Right lung (tissue), 5 donors: ENCODE data around the gene CLDN6. TPM values are rescaled to one million over a fixed set of nuclear protein-coding genes. Genes with fewer than 3 reads are reported as not detected.

Experiments used
- DNase-seq, 2 donors: peaks; one replicate each; pipeline ENCODE4 v3.0.0-alpha.2; 2013
- polyA plus RNA-seq, 5 donors: library from polyadenylated mRNA; unstranded; fragments of 120-200 nt; gene quantifications; one replicate each; pipeline versions ENCODE4 v1.2.1 to v1.2.3, GENCODE V29; 2013; ENCODE audit warnings: inconsistent platforms in 1 of 5, low replicate concordance in 1 of 5; ENCODE audit not compliant: insufficient read length in 5 of 5, insufficient read depth in 1 of 5

CLDN6 gene
- polyA plus RNA-seq, 5 donors, result 86.3 to 124 (median 118) TPM

- DNase-seq, result no peak
Observed at GRCh38 chr16:2991566-2992261, 26.3 kb downstream of the CLDN6 start.

GRCh38 chr16:2990891-2991290, 27.1 kb downstream of the CLDN6 start:
- no peak for DNase-seq

DNA sequence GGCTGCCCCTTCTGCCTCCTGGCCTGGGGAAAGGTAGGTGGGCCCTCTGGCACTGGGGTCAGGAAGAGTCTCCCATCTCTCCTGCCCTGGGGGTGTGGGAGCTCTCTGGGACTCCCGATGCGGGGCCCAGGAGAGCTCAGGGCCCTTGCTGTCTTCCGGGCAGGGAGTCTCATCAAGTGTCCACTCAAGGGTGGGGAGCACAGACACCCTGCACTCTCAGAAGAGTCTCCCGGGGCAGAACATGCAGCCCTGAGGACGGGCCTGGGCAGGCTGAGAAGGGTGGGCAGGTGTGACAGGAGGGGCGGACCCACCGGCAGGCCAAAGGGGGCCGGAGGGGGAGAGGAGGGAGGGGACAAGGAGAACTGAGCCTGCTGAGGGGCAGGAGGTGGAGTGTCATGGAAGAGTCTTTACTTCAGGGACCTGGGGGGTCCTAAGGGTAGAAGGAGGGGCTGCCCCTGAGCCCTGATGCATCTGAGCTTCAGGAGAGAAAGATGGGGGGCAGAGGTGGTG, 29.3 kb downstream of the CLDN6 start:
- no peak for DNase-seq

DNA sequence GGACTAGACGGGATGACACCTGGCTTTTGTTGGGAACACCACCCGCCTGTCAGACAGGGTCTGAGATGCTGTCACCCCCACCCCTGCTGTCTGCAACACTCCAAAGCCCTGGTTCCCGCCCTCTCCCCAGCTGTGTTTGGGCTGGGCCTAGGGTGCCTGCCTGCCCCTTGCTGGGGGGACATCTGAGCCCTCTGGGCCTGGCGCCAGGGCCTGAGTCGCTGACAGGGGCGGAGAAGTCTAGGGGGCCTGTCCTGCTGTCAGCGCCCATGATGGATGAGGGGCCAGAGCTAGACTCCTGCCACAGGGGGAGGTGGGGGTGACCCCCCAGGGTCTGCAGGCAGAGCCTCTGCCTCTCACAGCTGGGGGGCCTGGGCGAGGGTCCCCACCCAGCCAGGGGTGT, 30.1 kb downstream of the CLDN6 start:
- DNase-seq, result peak; percentile 70 to 71

- no peak for DNase-seq
Observed at GRCh38 chr16:2987286-2987685, 30.7 kb downstream of the CLDN6 start.

DNA sequence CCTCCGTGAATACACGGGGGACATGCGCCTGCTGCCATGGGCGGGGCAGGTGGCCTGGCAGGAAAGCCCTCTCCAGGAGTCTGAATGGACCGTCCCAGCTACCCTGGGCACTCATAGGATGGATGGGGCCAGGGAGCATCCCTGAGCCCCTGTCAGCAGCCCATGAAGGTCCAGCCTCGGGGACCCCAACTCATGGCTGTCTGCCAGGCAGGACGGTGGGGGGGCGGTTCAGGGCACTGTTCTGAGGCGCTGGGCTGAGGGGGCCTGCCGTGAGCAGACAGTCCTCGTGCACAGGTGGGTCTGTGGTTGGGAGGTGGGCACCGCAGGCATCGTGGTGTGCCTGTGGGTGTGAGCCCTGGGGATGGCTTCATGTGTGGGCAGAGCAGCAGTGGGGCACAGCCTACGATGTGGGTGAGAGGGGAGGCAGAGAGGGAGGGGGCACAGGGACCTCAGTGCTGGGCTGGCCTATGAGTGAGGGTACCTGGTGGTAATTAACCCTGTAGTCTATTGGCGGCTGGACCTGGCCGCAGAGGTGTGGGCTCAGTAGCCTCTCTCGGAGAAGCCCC, 31.3 kb downstream of the CLDN6 start:
- no peak for DNase-seq

- DNase-seq, result no peak
Observed at GRCh38 chr16:2985893-2986355, 32.1 kb downstream of the CLDN6 start.

GRCh38 chr16:2985462-2985861, 32.5 kb downstream of the CLDN6 start:
- DNase-seq, result peak in 1 of 2 donors; percentile 68

DNA sequence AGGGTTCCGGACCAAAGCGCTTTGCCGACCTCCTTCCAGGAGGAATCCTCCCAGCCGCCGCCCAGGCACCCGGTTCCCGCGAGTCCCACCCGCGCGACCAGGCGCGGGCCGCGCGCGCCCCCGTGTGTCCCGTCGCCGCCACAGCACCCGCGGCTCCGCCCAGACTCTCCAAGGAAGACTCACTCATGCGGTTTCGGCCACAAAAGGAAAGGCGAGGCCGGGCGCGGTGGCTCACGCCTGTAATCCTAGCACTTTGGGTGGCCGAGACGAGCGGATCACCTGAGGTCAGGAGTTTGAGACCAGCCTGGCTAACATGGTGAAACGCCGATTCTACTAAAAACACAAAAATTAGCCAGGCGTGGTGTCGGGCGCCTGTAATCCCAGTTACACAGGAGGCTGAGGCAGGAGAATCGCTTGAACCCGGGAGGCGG, 34.3 kb downstream of the CLDN6 start:
- peak; percentile 65 to 73 for DNase-seq

GRCh38 chr16:2982402-2982801, 35.6 kb downstream of the CLDN6 start:
- DNase-seq, result no peak

- DNase-seq, result no peak
Observed at GRCh38 chr16:2981899-2982250, 36.1 kb downstream of the CLDN6 start.

DNA sequence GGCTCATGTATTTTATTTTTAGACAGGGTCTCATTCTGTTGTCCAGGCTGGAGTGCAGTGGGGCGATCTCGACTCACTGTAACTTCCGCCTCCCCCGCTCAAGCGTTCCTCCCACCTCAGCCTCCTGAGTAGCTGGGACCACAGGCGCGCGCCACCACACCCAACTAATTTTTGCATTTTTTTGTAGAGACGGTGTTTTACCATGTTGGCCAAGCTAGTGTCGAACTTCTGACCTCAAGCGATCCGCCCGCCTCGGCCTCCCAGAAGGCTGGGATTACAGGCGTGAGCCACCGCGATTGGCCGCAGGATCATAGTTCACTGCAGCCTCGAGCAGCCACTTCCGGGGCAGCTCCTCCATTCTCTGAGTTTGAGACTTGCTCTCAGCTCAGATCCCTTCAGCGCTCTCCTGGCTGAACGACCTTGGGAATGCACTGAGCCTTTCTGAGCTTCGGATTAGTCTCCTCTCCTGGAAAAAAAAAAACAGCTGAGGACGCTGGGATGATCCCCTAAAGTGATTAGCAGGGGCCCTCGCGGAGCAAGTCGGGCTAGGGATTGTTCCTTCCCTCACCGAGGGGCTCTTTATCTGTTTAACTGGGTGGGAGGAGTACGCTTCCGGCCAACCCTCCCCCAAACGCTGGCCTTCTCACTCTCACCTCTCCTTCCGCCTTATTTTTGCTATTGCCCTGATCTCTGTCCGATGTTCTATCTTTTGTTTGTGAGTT, 36.6 kb downstream of the CLDN6 start:
- no peak for DNase-seq

- DNase-seq, result peak; percentile 91
Observed at GRCh38 chr16:2980227-2981176, 37.5 kb downstream of the CLDN6 start, which contains the start of gene PKMYT1. PKMYT1 (minus strand) TSS chr16:2980446; CDS start chr16:2979657, 789 bp downstream.

- DNase-seq, result no peak
Observed at GRCh38 chr16:2979669-2980226, 38.2 kb downstream of the CLDN6 start.

GRCh38 chr16:2977440-2977839, 40.5 kb downstream of the CLDN6 start:
- peak; percentile 65 to 72 for DNase-seq

DNA sequence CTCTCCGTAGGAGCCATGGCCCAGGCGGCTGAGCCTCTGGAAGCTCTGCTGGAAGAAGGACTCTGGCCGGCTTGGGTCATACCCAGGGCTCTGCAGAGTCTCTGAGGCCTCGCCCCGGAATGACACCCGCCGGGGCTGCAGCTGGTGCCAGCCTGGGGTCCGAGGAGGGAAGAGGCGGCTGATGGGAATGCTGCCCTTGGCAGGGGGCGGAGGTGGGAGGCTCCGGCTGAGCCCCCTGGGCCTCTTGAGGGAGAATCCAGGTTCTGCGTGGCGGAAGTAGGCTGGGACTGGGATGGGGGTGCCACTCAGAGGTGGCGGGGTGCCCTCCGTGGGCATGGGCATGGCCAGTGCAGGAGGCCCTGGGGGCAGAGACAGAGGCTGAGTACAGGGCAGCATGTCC, 41.3 kb downstream of the CLDN6 start:
- DNase-seq, result no peak

DNA sequence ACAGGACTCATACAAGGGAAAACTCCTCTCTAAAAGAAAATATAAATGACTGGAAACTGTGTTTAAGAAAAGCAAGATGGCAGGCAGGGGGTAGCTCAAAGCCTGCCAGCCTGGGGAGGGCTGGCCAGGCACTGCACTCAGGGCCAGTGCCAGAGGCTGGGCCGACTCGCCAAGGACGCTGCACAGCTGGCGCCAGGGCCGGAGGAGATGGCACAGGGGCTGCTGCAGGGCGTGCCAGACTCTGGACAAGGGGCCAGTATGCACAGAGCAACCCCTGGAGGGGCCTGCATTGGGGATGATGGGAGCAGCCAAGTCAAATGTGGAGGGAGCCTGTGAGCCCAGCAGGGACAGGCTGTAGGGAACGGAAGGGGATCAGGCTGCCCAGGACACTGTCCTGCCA, 41.8 kb downstream of the CLDN6 start:
- no peak for DNase-seq

GRCh38 chr16:2975161-2975795, 42.7 kb downstream of the CLDN6 start:
- DNase-seq, result no peak

DNA sequence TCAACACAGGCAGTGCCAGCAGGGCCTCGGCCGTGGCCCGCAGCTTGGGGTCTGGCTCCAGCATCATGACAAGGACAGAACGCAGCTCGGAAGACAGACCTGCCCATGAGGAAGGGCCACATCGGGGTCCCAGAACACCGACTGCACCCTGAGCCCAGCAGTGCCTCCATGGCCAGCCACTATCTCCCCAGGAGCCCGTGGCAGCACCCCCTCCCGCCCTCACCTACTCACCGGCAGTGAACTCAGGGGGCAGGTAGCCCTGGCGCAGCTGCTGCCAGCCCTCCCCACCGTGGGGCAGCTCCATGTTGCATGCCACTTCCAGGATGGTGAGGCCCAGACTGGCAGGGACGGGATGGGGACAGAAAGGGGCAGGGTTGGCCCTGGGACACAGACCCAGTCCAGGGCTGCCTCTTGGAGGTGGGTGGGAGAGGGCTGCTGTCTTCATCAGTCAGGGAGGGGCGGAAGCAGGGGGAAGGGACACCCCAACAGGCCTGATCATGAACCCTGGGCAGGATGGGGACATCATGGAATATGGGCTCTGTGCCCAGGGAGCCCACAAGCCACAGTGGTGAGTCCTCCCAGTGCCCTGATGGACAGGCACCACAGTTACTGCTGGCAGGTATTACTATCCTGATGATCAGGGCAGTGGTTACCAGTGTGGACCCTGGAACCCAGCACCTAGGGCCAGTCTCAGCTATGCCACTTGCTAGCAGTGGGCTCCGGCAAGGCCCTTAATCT, 43.5 kb downstream of the CLDN6 start:
- no peak for DNase-seq
